GM03348 (cell line): ENCODE measurements around the gene CHAC2.
"Not testable (repeated sequence)": the region's sequence is repeated elsewhere in the genome, so short reads cannot be mapped to it uniquely, and the experiment has no call there.

Experiments used
- DNase-seq: peaks from one replicate; pipeline ENCODE4 v3.0.0; 2012; ENCODE audit warnings: low spot score

CHAC2 gene

GRCh38 chr2:53767405-53768241, at the start of gene CHAC2:
Gene CHAC2 (plus strand): TSS chr2:53767804. CDS start chr2:53767887, 83 bp downstream.
- peak; percentile 91 for DNase-seq

GRCh38 chr2:53720944-53721343, 46.7 kb upstream of the CHAC2 start:
- not testable (repeated sequence) for DNase-seq

DNA sequence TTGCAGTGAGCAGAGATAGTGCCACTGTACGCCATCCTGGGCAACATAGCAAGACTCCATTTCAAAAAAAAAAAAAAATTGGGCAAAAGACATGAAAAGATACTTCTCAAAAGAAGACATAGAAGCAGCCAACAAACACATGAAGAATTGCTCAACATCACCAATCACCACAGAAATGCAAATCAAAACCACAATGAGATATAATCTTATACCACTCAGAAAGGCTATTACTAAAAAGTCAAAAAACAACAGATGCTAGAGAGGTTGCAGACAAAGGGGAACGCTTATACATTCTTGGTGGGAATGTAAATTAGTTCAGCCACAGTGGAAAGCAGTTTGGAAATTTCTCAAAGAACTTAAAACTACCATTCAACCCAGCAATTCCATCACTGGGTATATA, 43.1 kb upstream of the CHAC2 start:
- no peak for DNase-seq

- no peak for DNase-seq
Observed at GRCh38 chr2:53725662-53726061, 41.9 kb upstream of the CHAC2 start.

DNA sequence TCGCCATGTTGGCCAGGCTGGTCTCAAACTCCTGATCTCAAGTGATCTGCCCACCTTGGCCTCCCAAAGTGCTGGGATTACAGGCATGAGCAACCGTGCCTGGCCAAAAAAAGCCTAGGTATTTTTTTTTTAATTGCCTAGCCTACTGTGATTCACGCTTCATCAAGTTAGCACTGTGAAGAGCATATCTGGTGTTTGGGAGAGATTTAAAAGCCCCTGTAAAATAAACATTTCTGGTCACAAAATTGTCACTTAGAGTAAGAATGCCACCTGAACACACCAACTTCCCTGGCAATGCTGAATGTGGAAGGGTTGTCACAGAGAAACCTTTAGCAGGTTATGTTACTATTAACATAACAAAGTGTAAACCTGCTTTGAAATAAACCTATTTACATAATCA, 39.7 kb upstream of the CHAC2 start:
- no peak for DNase-seq

DNA sequence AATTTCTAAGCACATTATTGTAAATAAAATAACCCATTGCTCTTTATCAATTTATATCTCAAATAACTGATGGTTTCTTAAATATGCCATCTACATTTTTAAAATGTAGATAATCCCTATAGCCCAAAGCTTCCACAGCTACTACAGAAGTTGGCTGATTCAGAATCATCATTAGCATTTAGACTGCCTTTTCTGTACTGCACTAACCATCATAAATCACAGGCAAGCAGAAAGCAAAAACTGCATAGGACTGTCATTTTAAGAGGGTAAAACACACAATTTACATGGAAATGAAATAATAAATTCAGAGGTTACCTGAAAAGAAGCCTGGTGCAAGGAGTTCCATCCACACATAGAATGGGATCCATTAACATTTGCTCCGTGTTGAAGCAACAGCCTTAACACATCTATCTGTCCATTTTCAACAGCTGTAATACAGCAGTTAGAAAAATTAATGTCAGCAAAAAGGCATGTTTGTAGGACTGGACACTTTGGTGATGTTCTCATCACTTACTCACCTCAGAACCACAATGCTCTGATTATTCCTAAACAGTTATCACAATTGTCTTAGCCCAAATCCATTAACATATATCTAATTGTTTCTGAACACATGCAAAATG, 38.4 kb upstream of the CHAC2 start:
- no peak for DNase-seq

DNA sequence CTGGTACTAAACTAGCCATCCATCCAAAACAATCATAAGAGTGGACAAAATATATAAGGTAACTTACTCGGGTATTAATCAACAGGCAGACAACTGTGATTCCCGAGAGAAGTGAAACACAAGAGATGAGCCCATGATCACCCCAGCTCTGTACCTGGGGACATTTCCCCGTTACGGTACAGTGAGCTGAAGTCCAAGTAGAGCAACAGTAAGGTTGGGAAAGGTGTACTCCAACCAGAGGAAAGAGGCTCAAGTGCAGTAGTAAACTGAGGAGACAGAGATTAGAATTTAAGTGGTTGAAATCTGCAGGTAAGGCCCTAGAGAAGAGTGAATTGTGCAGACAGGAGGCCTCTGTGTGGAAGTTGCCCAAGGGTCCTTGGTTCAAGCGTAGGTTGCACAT, 30.5 kb upstream of the CHAC2 start:
- DNase-seq = no peak

DNA sequence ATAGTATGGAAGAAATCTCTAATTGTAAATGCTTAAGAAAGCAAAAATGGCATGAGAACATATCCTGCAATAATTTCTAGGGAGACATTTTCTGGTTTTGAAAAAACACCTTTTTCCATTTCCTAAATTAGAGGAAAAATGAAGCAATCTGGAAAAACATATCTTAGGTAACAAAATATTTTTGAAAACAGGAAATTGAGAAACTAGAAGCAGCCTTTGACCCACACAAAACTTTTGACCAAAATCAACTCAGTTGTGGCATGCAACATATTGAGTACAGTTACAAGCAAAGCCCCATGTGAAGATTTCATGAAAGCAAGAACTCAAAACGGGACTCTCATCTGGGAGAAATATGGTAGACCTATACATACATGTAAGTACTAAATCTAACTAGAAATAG, 28.6 kb upstream of the CHAC2 start:
- no peak for DNase-seq

- DNase-seq = peak; percentile 43
Observed at GRCh38 chr2:53740170-53740569, 27.4 kb upstream of the CHAC2 start.

DNA sequence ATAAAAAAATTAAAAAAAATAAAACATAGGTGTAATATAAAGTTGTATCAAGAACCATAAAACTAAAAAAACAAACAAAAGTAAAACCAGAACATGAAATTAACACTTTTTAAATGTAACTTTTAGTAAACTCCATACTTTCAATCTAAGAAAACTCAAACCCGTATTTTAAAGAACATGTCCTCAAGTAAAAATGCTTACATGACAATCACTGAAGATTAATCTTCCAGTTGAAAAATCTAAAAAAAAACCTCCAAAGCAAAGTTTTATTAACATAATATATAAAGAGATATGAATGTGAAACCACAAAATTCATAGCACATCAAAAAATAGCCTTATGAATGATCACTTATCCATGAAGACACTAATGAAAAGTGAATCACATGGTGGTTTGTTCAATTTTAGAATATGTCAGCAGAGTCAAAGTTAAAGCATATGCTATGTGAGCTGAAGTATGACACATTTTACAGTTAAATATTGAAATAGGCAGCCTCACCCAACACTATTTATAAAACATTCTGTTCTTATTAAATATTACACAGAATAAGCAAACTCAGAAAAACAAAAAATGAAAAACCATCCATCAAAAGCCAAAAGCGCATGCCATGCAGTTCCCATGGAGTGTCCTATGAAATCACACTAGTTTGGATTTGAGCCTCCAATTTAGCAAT, 23.1 kb upstream of the CHAC2 start:
- peak; percentile 9 for DNase-seq

DNA sequence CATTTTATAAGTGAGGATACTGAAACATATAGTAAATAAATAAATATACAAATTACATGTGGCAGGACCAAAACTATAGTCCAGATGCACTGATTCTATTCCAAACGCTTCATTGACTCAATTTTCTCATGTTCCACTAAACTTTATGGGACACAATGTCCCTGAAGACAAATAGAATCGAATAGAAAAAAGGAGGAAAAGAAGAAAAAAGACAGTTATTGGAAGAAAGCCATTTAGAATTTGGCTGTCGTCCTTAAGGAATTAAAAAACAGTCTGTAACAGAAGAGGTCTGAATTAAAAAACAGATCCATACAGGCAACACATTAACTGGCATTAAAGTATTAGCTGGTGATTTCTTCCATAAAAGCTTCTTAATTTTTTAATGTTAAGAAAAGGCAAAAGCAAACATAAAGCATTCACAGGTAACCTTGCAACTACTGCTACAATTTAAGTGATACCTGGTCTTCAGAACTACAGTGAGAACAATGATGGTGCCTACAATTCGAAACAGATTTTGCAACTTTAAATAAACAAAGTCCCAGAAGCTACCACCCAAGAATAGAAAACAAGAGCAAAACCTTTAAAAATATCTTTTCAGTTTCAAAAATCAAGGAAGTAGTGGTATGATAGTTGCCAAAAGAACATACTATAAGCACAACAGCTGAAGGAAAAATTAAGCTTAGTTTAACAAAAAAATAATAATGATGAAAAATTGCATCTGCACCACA, 17.4 kb upstream of the CHAC2 start:
- DNase-seq = no peak

GRCh38 chr2:53751728-53752127, 15.9 kb upstream of the CHAC2 start:
- peak; percentile 15 for DNase-seq

DNA sequence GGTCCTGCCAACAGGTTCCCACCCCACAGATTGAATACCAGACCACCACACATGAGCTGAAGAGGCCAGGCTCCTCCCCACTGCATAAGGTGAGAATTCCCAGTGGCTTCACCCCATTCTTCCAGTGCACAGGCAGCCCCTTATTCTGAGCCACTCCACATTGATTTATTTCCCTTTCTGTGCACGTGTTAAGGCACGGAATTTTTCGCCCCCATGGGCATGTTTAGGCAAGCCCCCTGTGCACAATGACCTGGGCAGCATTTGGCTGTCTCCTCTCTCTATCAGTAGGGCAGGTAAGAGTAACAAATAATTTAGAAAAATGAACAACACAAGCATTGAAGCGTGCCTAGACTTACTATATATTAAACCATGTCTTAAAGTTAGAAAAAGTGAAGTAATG, 15.2 kb upstream of the CHAC2 start:
- DNase-seq = no peak

DNA sequence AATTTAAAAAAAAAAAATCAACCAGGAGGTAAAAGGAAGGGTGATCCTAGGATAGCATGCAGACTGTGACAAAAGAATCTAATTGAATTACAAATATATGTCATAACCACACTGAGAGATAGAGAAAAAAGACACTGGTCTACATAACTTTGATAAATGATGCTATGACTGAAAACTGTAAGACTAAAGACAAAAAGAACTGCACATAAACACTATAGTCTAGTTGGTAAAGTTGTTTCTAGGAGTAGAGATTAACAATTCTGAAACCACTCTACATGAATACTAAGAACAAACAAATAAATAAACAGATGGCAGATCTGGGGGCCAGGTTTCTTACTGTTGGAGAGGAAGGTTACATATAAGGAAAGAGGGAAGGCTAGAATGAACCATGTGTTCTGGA, 14.6 kb upstream of the CHAC2 start:
- DNase-seq = no peak

DNA sequence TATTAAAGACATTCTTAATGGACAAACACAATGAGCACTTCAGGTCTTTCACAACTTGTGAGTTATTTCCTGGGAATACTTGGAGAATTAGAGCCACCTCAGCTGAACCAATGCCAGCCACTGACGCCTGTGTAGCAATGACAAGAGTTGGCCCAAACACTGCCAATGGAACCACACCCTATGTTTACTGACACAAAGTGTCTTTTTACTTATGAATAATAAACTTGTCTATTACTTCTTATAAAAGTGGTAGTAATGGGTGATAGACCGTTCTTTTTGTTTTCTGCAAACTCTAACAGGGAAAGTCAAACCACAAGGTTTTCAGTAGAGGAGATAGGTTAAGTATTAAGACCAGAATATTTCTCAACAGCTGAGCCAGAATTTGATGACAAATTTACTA, 12.5 kb upstream of the CHAC2 start:
- DNase-seq = peak; percentile 23

- no peak for DNase-seq
Observed at GRCh38 chr2:53756644-53757043, 11.0 kb upstream of the CHAC2 start.

DNA sequence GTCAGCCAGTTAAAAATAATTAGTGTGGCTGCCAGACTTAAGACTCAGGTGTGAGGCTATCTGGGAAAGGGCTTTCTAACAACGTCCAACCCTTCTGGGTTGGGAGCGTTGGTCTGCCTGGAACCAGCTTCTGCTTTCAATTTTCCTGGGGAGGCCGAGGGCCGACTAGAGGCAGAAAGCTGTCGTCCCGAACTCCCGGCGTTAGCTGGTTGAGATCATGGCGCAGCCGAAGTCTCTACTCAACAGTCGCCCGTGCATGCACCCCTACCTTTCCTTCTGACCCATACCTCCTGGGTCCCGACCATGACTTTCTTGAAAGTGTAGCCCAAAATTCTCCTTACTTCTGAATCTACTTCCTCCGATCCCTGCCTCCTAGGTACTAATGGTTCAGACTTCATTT, 10.4 kb upstream of the CHAC2 start:
- DNase-seq = not testable (repeated sequence)

- DNase-seq = no peak
Observed at GRCh38 chr2:53765767-53766166, 1.8 kb upstream of the CHAC2 start.

GRCh38 chr2:53768242-53768542, 588 bp downstream of the CHAC2 start:
- DNase-seq = no peak

GRCh38 chr2:53769318-53769945, 1.8 kb downstream of the CHAC2 start:
- DNase-seq = no peak

GRCh38 chr2:53770264-53770663, 2.7 kb downstream of the CHAC2 start:
- no peak for DNase-seq

DNA sequence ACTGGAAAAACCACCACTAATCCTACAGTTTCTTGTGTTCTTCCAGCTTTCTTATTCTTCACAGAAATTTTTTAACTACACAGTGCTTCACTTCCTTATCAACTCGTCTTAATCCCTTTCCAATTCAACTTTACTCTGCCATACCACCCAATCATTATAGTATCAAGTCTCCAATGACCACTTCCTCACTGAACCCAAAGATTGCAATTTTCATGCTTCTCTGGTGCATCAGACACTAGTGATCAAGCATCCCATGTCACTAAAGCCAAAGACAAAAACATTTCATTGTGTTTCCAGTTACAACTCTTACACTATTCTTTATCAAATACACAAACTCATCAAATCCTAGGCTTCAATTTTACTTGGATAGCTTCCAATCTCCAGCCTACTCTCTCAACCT, 9.5 kb downstream of the CHAC2 start:
- no peak for DNase-seq
